ACC112 (cell line): ENCODE data around the gene RIPK1.

Experiments
- H2AFZ ChIP-seq: fragments of 200-600 bp; sonication (generic); one replicate; pipeline ENCODE4 v1.6.0; 2017; ENCODE audit warnings: antibody characterized with exemption, low read length; ENCODE audit not compliant: unreplicated experiment
- H3K27ac ChIP-seq: fragments of 200-600 bp; sonication (generic); 2 replicates; pipeline ENCODE4 v1.5.1; 2014; ENCODE audit warnings: low read depth, mild to moderate bottlenecking, antibody characterized with exemption, low read length, moderate library complexity
- H3K27me3 ChIP-seq: fragments of 200-600 bp; sonication (generic); 2 replicates; pipeline ENCODE4 v1.6.1; 2014; ENCODE audit warnings: mild to moderate bottlenecking, antibody characterized with exemption, low read length, moderate library complexity, mixed read lengths; ENCODE audit not compliant: insufficient read depth
- H3K36me3 ChIP-seq: fragments of 200-600 bp; sonication (generic); 2 replicates; pipeline ENCODE4 v1.6.1; 2016; ENCODE audit warnings: mild to moderate bottlenecking, antibody characterized with exemption, low read length, moderate library complexity, mixed read lengths; ENCODE audit not compliant: insufficient read depth
- H3K4me1 ChIP-seq: fragments of 200-600 bp; sonication (generic); one replicate; pipeline ENCODE4 v1.6.1; 2016; ENCODE audit warnings: low read length, mixed read lengths; ENCODE audit not compliant: insufficient read depth, unreplicated experiment, control insufficient read depth
- H3K4me3 ChIP-seq: fragments of 200-600 bp; sonication (generic); 2 replicates; pipeline ENCODE4 v1.5.1; 2014; ENCODE audit warnings: mild to moderate bottlenecking, low read depth, low read length
- H3K79me2 ChIP-seq: fragments of 200-600 bp; sonication (generic); one replicate; pipeline ENCODE4 v1.6.0; 2016; ENCODE audit warnings: low read length; ENCODE audit not compliant: control insufficient read depth, unreplicated experiment, insufficient read depth

RIPK1 gene

GRCh38 chr6:3163248-3163594 lies 94.9 kb downstream of the RIPK1 start:
- H2AFZ ChIP-seq, result no peak overlapping the region
- H3K36me3 ChIP-seq, result no peaks in the 10 kb centered on the region
- H3K27ac ChIP-seq, result no peak overlapping the region
- peaks cover 32% of the 10 kb centered on the region for H3K4me1 ChIP-seq
- no peaks in the 10 kb centered on the region for H3K79me2 ChIP-seq
- no peaks in the 10 kb centered on the region for H3K27me3 ChIP-seq
- peak overlapping the region; percentile 79 for H3K4me3 ChIP-seq

GRCh38 chr6:3164388-3164787 lies 96.1 kb downstream of the RIPK1 start:
- no peaks in the 10 kb centered on the region for H3K36me3 ChIP-seq
- no peaks in the 10 kb centered on the region for H3K79me2 ChIP-seq
- H3K4me1 ChIP-seq, result peaks cover 28% of the 10 kb centered on the region
- H3K4me3 ChIP-seq, result no peak overlapping the region
- H3K27me3 ChIP-seq, result no peaks in the 10 kb centered on the region
- H2AFZ ChIP-seq, result no peak overlapping the region
- H3K27ac ChIP-seq, result no peak overlapping the region
